IPS-15b (cell line): ENCODE data around the gene FPR2.

Source experiments
- H3K27me3 ChIP-seq: one replicate; pipeline ENCODE4 v1.6.1; 2013; ENCODE audit warnings: low read length; ENCODE audit not compliant: control insufficient read depth, insufficient read depth
- H3K36me3 ChIP-seq: one replicate; pipeline ENCODE4 v1.6.1; 2013; ENCODE audit warnings: low read length; ENCODE audit not compliant: control insufficient read depth, insufficient read depth
- H3K4me1 ChIP-seq: one replicate; pipeline ENCODE4 v1.6.1; 2013; ENCODE audit warnings: mild to moderate bottlenecking, low read length; ENCODE audit not compliant: control insufficient read depth, insufficient read depth
- H3K4me3 ChIP-seq: one replicate; pipeline ENCODE4 v1.5.1; 2013; ENCODE audit warnings: low read depth, low read length
- H3K9ac ChIP-seq: one replicate; pipeline ENCODE4 v1.6.1; 2013; ENCODE audit warnings: low read depth, mild to moderate bottlenecking, low read length
- H3K9me3 ChIP-seq: one replicate; pipeline ENCODE4 v1.6.1; 2013; ENCODE audit warnings: mild to moderate bottlenecking, low read length; ENCODE audit not compliant: control insufficient read depth, insufficient read depth

The FPR2 gene

GRCh38 chr19:51815043-51815442 lies 54.1 kb downstream of the FPR2 start:
- Histone ChIP-seq H3K4me1 (no peaks in the 10 kb centered on the region), H3K9ac (no peak overlapping the region), H3K9me3 (no peaks in the 10 kb centered on the region), H3K4me3 (no peak overlapping the region), H3K36me3 (no peaks in the 10 kb centered on the region), H3K27me3 (no peaks in the 10 kb centered on the region)

- H3K4me1 ChIP-seq = no peaks in the 10 kb centered on the region
- H3K27me3 ChIP-seq = no peaks in the 10 kb centered on the region
- H3K4me3 ChIP-seq = no peak overlapping the region
- H3K9me3 ChIP-seq = no peaks in the 10 kb centered on the region
- no peaks in the 10 kb centered on the region for H3K36me3 ChIP-seq
- H3K9ac ChIP-seq = no peak overlapping the region
Observed at GRCh38 chr19:51816711-51817110, 55.7 kb downstream of the FPR2 start.

DNA sequence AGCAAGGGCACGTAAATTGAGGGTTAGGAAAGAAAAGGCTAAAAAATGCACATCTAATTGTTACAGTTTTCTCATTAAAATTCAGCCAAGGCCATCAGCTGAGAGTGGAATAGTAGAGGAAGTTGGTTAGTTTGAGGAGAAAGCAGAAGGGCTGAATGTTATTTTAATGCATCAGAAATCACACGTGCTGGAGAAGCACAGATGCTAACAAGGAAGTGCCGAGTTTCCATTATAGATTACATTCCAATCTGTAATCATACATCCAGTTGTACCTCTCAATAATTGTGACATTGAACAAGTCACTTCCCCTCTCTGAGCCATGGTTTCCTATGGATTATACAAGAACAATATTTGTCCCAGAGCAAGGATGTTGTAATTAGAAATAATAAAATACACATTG lies 59.0 kb downstream of the FPR2 start:
- Histone ChIP-seq H3K9ac (no peak overlapping the region), H3K36me3 (no peaks in the 10 kb centered on the region), H3K27me3 (no peaks in the 10 kb centered on the region), H3K4me1 (no peaks in the 10 kb centered on the region), H3K4me3 (no peak overlapping the region), H3K9me3 (no peaks in the 10 kb centered on the region)
